ENCODE results near the gene FGF9.

The FGF9 gene

DNA sequence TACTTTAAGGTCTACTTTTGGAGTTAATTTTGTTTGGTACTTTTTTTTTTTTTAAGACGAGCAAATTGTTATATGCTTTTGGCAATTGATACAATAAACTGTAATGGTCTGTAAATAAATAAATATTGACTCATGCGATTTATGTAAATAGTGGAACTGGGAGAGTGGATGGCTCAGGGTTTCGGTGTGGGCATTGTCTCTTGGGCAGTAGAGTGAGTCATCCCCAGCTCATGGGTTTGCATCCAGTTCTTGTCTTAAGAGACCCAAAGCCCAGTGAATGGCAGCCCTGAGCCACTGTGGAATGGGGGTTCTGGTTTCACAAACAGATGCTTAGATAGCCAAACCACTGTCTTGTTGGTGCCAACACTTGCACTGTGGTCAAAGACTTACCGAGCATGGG, 33.0 kb downstream of the FGF9 start:
- Histone ChIP-seq H3K9me3 (no peaks in the 10 kb centered on the region), H3K4me1 (no peaks in the 10 kb centered on the region), H3K4me3 (ENCODE audit: low read depth, low read length) (no peak overlapping the region), H3K27me3 (0 out of 2 replicates have a peak, but pooled peaks cover 3% of the 10 kb centered on the region), H3K36me3 (no peaks in the 10 kb centered on the region)
- TF ChIP-seq, protein P1, sequence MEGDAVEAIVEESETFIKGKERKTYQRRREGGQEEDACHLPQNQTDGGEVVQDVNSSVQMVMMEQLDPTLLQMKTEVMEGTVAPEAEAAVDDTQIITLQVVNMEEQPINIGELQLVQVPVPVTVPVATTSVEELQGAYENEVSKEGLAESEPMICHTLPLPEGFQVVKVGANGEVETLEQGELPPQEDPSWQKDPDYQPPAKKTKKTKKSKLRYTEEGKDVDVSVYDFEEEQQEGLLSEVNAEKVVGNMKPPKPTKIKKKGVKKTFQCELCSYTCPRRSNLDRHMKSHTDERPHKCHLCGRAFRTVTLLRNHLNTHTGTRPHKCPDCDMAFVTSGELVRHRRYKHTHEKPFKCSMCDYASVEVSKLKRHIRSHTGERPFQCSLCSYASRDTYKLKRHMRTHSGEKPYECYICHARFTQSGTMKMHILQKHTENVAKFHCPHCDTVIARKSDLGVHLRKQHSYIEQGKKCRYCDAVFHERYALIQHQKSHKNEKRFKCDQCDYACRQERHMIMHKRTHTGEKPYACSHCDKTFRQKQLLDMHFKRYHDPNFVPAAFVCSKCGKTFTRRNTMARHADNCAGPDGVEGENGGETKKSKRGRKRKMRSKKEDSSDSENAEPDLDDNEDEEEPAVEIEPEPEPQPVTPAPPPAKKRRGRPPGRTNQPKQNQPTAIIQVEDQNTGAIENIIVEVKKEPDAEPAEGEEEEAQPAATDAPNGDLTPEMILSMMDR (IDR thresholded peaks at IDR 0.05; ENCODE audit: low read depth, low read length) = no peak
- DNase-seq = no peak

DNA sequence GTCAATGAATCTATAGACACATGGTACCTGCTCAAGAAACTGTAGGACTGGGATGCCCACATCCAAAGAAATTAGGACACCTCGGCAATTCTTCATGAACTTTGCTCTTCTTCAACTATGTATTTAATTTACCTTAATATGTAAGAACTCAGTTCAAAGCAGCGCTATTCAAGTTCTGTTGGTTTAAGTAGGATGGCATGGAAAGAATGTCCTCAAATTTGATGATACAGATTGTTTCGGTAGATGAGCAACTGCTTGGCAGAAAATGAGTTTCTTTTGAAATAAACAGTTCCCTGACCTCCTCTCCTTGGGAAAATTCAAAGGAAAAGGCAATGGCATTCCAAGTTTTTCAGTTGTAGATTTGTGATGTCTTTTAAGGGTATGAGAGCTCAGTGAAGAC, 36.7 kb downstream of the FGF9 start:
- no peaks in the 10 kb centered on the region for H3K36me3 ChIP-seq
- H3K4me3 ChIP-seq (ENCODE audit: low read depth, low read length) = no peak overlapping the region
- H3K4me1 ChIP-seq = no peaks in the 10 kb centered on the region
- no peak for DNase-seq
- 0 out of 2 replicates have a peak, but pooled peaks cover 3% of the 10 kb centered on the region for H3K27me3 ChIP-seq
- H3K9me3 ChIP-seq = no peaks in the 10 kb centered on the region
- TF ChIP-seq, protein P1 (IDR thresholded peaks at IDR 0.05; ENCODE audit: low read depth, low read length) = no peak

DNA sequence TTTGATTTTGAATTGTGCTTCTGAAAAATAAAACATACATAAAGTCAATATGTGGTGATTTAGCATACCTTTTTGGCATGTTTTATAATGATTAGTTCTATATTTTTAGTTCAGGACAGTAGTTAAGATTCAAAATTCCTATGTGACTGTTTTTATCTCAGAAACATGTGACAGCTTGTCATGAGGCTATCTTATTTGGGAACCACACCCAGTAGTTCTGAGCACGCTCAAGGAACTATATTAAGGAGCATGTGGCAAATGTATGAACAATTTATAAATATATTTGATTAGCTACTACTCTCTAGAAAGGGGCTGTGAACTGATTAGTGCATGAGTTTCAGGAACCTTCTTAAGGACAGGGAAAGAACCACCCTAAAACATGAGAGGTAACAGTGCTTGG, 38.8 kb downstream of the FGF9 start:
- DNase-seq = no peak
- TF ChIP-seq, protein P1 (IDR thresholded peaks at IDR 0.05; ENCODE audit: low read depth, low read length) = no peak
- Histone ChIP-seq H3K4me3 (ENCODE audit: low read depth, low read length) (no peak overlapping the region), H3K4me1 (no peaks in the 10 kb centered on the region), H3K36me3 (no peaks in the 10 kb centered on the region), H3K9me3 (no peaks in the 10 kb centered on the region), H3K27me3 (no peaks in the 10 kb centered on the region)

DNA sequence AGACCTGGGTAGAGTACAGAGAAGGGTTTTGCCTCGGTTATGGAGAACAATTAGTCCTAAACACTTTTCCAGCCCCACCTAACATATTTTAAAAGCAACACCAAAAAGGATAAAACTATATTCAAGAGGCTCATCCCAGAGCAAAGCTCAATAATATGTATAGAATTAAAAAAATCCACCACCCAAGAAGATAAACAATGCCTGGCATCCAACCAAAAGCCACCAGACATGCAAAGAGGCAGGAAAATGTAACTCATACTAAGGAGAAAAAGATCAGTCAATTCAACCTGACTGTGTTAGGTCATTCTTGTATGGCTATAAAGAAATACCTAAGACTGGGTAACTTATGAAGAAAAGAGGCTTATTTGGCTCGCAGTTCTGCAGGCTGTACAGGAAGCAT, 39.3 kb downstream of the FGF9 start:
- Histone ChIP-seq H3K27me3 (no peaks in the 10 kb centered on the region), H3K9me3 (no peaks in the 10 kb centered on the region), H3K4me3 (ENCODE audit: low read depth, low read length) (no peak overlapping the region), H3K36me3 (no peaks in the 10 kb centered on the region), H3K4me1 (no peaks in the 10 kb centered on the region)
- TF ChIP-seq, protein P1 (IDR thresholded peaks at IDR 0.05; ENCODE audit: low read depth, low read length) = no peak
- DNase-seq = no peak

DNA sequence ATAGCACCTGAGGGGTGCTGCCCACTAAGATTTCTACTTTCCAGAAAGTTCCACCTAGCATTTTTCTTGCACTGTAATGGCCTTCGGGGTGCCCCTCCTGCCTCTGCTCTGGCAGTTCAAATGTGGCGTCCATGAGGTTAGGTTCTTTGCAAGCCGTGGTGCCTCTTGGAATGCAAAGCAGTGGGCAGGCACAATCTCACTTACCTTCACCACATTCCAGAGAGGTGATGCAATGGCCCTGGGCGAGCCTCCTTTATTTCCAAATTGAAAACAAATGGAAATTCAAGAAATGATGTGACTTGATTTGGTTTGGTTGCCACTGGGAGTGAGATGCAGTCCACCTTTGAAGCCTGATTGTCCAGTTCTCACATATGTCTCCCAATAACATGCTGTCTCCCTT, 46.9 kb downstream of the FGF9 start:
- Histone ChIP-seq H3K4me3 (ENCODE audit: low read depth, low read length) (no peak overlapping the region), H3K4me1 (no peaks in the 10 kb centered on the region), H3K27me3 (no peaks in the 10 kb centered on the region), H3K9me3 (no peaks in the 10 kb centered on the region), H3K36me3 (no peaks in the 10 kb centered on the region)
- DNase-seq = no peak
- TF ChIP-seq, protein P1 (IDR thresholded peaks at IDR 0.05; ENCODE audit: low read depth, low read length) = no peak

DNA sequence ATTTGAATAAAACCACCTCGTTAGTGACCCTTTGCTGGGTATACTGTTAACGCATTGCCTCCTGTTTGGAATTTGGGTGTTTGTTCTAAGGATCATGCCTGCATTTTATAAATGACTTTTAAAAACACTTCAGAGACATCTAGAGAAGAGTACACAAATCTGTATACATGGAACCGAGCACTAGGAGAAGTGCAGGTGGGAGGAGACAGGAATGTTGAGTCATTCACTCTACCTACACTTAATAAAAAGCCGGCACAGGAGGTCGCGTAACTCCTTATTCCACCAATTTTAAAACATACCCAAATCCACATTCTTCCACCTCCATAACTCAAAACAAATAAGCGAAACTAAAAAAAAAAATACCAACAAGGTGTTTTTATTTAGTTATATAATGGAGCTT, 48.6 kb downstream of the FGF9 start:
- Histone ChIP-seq H3K36me3 (no peaks in the 10 kb centered on the region), H3K27me3 (no peaks in the 10 kb centered on the region), H3K9me3 (no peaks in the 10 kb centered on the region), H3K4me3 (ENCODE audit: low read depth, low read length) (no peak overlapping the region), H3K4me1 (no peaks in the 10 kb centered on the region)
- TF ChIP-seq, protein P1 (IDR thresholded peaks at IDR 0.05; ENCODE audit: low read depth, low read length) = no peak
- DNase-seq = no peak
